Neural progenitor cell (in vitro differentiated cells): ENCODE data around the gene DDX17.

Experiments
- EZH2 ChIP-seq: fragments of 200-600 bp; sonication (generic); IDR thresholded peaks from 2 replicates; pipeline ENCODE4 v1.6.1; 2017; ENCODE audit warnings: antibody characterized with exemption, mild to moderate bottlenecking, moderate library complexity
- EZH2phosphoT487 ChIP-seq: fragments of 200-600 bp; sonication (generic); IDR thresholded peaks from 2 replicates; pipeline ENCODE4 v1.6.1; 2017; ENCODE audit warnings: antibody characterized with exemption
- TF ChIP-seq, protein P1 (sequence below): fragments of 200-600 bp; sonication (generic); IDR thresholded peaks from 2 replicates; pipeline ENCODE4 v1.5.1; 2017; ENCODE audit warnings: antibody characterized with exemption, mild to moderate bottlenecking

DNA sequence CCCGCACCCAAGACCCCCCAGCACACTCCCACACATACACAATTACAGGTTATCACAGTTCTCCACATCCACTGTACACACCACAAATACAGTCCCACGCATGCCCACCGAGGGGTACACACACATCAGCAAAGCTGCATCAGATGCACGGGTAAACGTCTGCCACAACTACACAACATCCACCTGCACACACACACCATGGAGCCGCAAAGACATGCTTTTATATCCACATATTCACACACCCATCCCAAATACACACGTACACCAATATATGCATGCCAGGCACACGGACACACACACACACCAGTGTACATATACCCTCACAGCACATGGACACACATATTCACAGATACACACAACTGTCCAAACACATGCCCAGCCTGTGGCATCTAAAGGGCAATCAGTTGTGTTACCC, 45.7 kb downstream of the DDX17 start:
- TF ChIP-seq, protein P1, sequence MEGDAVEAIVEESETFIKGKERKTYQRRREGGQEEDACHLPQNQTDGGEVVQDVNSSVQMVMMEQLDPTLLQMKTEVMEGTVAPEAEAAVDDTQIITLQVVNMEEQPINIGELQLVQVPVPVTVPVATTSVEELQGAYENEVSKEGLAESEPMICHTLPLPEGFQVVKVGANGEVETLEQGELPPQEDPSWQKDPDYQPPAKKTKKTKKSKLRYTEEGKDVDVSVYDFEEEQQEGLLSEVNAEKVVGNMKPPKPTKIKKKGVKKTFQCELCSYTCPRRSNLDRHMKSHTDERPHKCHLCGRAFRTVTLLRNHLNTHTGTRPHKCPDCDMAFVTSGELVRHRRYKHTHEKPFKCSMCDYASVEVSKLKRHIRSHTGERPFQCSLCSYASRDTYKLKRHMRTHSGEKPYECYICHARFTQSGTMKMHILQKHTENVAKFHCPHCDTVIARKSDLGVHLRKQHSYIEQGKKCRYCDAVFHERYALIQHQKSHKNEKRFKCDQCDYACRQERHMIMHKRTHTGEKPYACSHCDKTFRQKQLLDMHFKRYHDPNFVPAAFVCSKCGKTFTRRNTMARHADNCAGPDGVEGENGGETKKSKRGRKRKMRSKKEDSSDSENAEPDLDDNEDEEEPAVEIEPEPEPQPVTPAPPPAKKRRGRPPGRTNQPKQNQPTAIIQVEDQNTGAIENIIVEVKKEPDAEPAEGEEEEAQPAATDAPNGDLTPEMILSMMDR = no peak
- no peak for TF ChIP-seq EZH2
- no peak for TF ChIP-seq EZH2phosphoT487
